MV-4-11 (cell line): ENCODE measurements around the gene SPOP.
"Not testable (repeated sequence)": the region's sequence is repeated elsewhere in the genome, so short reads cannot be mapped to it uniquely, and the experiment has no call there.

Experiments
- DNase-seq: peaks from one replicate; lab custom pipeline; 2025; lab: John Stamatoyannopoulos, UW

SPOP gene

GRCh38 chr17:49677933-49678847 is at the start of gene SPOP:
Gene SPOP (minus strand): TSS chr17:49678097. CDS start chr17:49622810, 55,287 bp downstream.
- DNase-seq, result peak; percentile 98

GRCh38 chr17:49727380-49727779 is 49.5 kb upstream of the SPOP start:
- DNase-seq, result no peak

- DNase-seq, result no peak
Observed at GRCh38 chr17:49725452-49726130, 47.7 kb upstream of the SPOP start.

GRCh38 chr17:49724552-49724951 is 46.7 kb upstream of the SPOP start:
- not testable (repeated sequence) for DNase-seq

GRCh38 chr17:49723423-49723822 is 45.5 kb upstream of the SPOP start:
- peak; percentile 38 for DNase-seq

GRCh38 chr17:49722066-49722465 is 44.2 kb upstream of the SPOP start:
- no peak for DNase-seq

- DNase-seq, result no peak
Observed at GRCh38 chr17:49717371-49717861, 39.5 kb upstream of the SPOP start.

GRCh38 chr17:49716668-49717364 is 38.9 kb upstream of the SPOP start:
- DNase-seq, result no peak

GRCh38 chr17:49715717-49716279 is 37.9 kb upstream of the SPOP start:
- DNase-seq, result no peak

- DNase-seq, result no peak
Observed at GRCh38 chr17:49715216-49715615, 37.3 kb upstream of the SPOP start.

GRCh38 chr17:49708515-49709183 is 30.8 kb upstream of the SPOP start:
- no peak for DNase-seq

- DNase-seq, result peak; percentile 99
Observed at GRCh38 chr17:49707608-49708514, 30.0 kb upstream of the SPOP start, which contains the start of gene SLC35B1. Gene SLC35B1 (minus strand): TSS chr17:49707964. CDS start chr17:49707833, 131 bp downstream.

GRCh38 chr17:49707246-49707607 is 29.3 kb upstream of the SPOP start:
- no peak for DNase-seq

- no peak for DNase-seq
Observed at GRCh38 chr17:49705254-49705653, 27.4 kb upstream of the SPOP start.

- DNase-seq, result peak; percentile 46
Observed at GRCh38 chr17:49703557-49704277, 25.8 kb upstream of the SPOP start.

GRCh38 chr17:49700960-49701359 is 23.1 kb upstream of the SPOP start:
- no peak for DNase-seq

GRCh38 chr17:49699966-49700575 is 22.2 kb upstream of the SPOP start:
- DNase-seq, result no peak

GRCh38 chr17:49698005-49698404 is 20.1 kb upstream of the SPOP start:
- no peak for DNase-seq

GRCh38 chr17:49696233-49696761 is 18.4 kb upstream of the SPOP start:
- DNase-seq, result peak; percentile 93
